Measurements from ENCODE around the gene RPTOR. TPM values are rescaled to one million over a fixed set of nuclear protein-coding genes. Genes with fewer than 3 reads are reported as not detected.

Gene RPTOR
- polyA plus RNA-seq, 1 of the 3 experiments (the other 2 are of a cell fraction): 14.9 TPM

DNA sequence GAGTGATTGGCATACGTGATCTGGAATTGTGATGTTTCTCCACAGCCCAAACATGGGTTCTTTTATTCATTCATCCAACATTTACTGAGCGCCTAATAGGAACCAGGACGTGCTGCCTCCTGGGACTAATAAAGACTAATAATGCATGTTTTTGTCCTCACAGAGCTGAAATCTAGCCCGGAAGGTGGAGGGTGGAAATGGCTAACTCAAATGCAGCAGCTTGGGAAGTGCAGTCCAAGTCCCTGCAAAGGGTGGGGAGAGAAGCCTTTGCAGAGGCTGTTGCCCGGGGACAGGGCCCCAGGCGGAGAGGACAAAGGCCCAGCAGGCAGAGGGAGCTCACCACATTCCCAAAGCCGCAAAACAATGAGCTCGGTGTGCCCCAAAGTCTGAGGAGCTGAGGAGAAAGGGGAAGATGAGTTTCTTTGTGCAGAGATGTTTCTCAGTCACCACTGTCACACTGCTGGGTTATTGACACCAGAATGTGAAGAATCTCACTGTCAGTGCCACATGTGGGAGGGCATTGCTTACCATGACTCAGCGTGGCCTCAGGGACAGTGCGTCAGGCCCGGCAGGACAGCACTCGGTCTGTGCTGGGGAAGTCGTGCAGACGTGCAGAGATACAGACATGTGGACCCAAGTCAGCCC is 328.8 kb downstream of the RPTOR start:
- POLR2A ChIA-PET: interaction anchor here (0.8 kb wide), 1 partner anchor 419 kb away, joined by 4 read pairs; no protein-coding TSS in a partner anchor
- no peak overlapping the region for H3K4me2 ChIP-seq
- no peak overlapping the region for H3K9ac ChIP-seq

DNA sequence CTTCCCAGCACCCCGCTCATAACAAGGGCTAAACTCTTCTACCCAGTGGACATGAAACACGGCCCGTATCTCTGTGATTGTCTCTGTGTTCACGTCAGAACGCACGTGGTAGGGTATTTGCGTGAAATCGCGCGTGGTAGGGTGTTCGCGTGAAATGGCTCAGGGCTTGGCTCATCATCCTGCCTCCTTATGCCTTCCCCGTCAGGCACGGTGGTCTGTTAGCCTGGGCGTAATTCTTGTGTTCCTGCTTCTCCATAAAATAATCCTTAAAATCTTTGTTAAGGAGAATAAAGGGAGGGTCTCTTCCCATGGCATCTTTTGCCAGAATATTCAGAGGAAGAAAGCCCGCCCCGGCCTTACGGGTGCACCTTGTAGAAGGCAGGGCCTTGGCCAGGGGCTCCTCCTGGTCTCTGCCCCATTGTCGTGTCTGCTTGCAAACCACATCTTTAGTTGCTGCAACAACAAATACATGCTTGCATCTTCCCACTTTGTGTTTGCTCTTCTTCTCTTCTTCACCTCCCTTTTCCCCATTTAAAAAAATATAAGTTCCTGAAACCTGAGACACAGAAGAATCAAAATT is 330.3 kb downstream of the RPTOR start:
- no peaks in the 10 kb centered on the region for H3F3A ChIP-seq (replicated peaks; ENCODE audit: insufficient read depth)
- CTCF ChIA-PET: interaction anchor here (1.7 kb wide), 1 partner anchor 9 kb away, joined by 6 read pairs; no protein-coding TSS in a partner anchor
- no peaks in the 10 kb centered on the region for H3K79me2 ChIP-seq (ENCODE audit: insufficient read depth)
- peaks cover 0 to 17% of the 10 kb centered on the region in 2 experiments for H3K36me3 ChIP-seq (replicated peaks in 1 of 2; ENCODE audit: control insufficient read depth in 1 of 2, insufficient read depth in 2 of 2, low read length in 1 of 2)
- no peak overlapping the region for H3K9ac ChIP-seq
- no peak overlapping the region for H3K27ac ChIP-seq (ENCODE audit: low read depth in 2 of 2, low read length in 1 of 2)
- no peaks in the 10 kb centered on the region for H3K9me3 ChIP-seq
- no peaks in the 10 kb centered on the region for H4K20me1 ChIP-seq (ENCODE audit: insufficient read depth)
- no peaks in the 10 kb centered on the region for H3K27me3 ChIP-seq (ENCODE audit: insufficient read depth)
- H2AFZ ChIP-seq (ENCODE audit: low read depth): no peak overlapping the region
- H3K4me1 ChIP-seq (ENCODE audit: control insufficient read depth in 1 of 2, insufficient read depth in 2 of 2, low read depth in 1 of 2, low read length in 1 of 2): peaks cover 0 to 14% of the 10 kb centered on the region in 2 experiments; a peak in 1 of 4 replicates
- no peak for DNase-seq
- H3K9me2 ChIP-seq: no peaks in the 10 kb centered on the region
- no peak overlapping the region for H3K4me3 ChIP-seq (ENCODE audit: low read depth in 2 of 2, low read length in 1 of 2)
- H3K4me2 ChIP-seq: no peak overlapping the region
- WGBS (ENCODE audit: low lambda C conversion rate): 96% methylated on average over 19 of the region's 19 CpGs
- POLR2A ChIA-PET: no interaction called here
- TF ChIP-seq ZBTB33 (IDR thresholded peaks at IDR 0.05; ENCODE audit: borderline replicate concordance, low read depth): no peak
- TF ChIP-seq SIN3A (IDR thresholded peaks at IDR 0.05; ENCODE audit: borderline replicate concordance, low read depth, low read length): no peak
- no peak for TF ChIP-seq YY1 (IDR thresholded peaks at IDR 0.05; ENCODE audit: low read depth)
- TF ChIP-seq RAD21 (IDR thresholded peaks at IDR 0.05; ENCODE audit: low read length): no peak
- TF ChIP-seq TCF12 (IDR thresholded peaks at IDR 0.05): no peak
- no peak for TF ChIP-seq TAF1 (IDR thresholded peaks at IDR 0.05; ENCODE audit: borderline replicate concordance, low read depth, low read length)
- no peak for TF ChIP-seq CHD2 (IDR thresholded peaks at IDR 0.05; ENCODE audit: low read length, partially characterized antibody)
- TF ChIP-seq FOXM1 (IDR thresholded peaks at IDR 0.05; ENCODE audit: low read depth): no peak
- no peak for TF ChIP-seq MEF2A (IDR thresholded peaks at IDR 0.05; ENCODE audit: borderline replicate concordance, low read depth)
- TF ChIP-seq RFX5 (IDR thresholded peaks at IDR 0.05; ENCODE audit: low read length): no peak
- TF ChIP-seq FOSL2 (IDR thresholded peaks at IDR 0.05; ENCODE audit: borderline replicate concordance, low read depth): no peak
- no peak for TF ChIP-seq IRF3 (IDR thresholded peaks at IDR 0.05; ENCODE audit: low read depth, low read length)
- TF ChIP-seq FOXJ3 (CRISPR knock-in tag; IDR thresholded peaks at IDR 0.05): no peak
- TF ChIP-seq EP300 (IDR thresholded peaks at IDR 0.05; ENCODE audit: borderline replicate concordance in 1 of 2, low read depth in 1 of 2, low read length in 1 of 2): no peak

More for the DNA sequence above, 328.8 kb downstream of the RPTOR start:
- TF ChIP-seq RCOR1 (IDR thresholded peaks at IDR 0.05; ENCODE audit: low read length) (no peak), MAX (IDR thresholded peaks at IDR 0.05; ENCODE audit: low read depth) (no peak), SMC3 (IDR thresholded peaks at IDR 0.05; ENCODE audit: low read depth, low read length) (no peak), GATA2 (CRISPR knock-in tag; IDR thresholded peaks at IDR 0.05) (no peak), IRF3 (IDR thresholded peaks at IDR 0.05; ENCODE audit: low read depth, low read length) (no peak), RXRA (IDR thresholded peaks at IDR 0.05; ENCODE audit: borderline replicate concordance, low read depth) (no peak), YY1 (IDR thresholded peaks at IDR 0.05; ENCODE audit: low read depth) (no peak)
- TF ChIP-seq, protein P1, sequence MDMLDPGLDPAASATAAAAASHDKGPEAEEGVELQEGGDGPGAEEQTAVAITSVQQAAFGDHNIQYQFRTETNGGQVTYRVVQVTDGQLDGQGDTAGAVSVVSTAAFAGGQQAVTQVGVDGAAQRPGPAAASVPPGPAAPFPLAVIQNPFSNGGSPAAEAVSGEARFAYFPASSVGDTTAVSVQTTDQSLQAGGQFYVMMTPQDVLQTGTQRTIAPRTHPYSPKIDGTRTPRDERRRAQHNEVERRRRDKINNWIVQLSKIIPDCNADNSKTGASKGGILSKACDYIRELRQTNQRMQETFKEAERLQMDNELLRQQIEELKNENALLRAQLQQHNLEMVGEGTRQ (IDR thresholded peaks at IDR 0.05; ENCODE audit: borderline replicate concordance, low read depth, low read length): no peak
- H3K9me2 ChIP-seq: no peaks in the 10 kb centered on the region
- peaks cover 0 to 14% of the 10 kb centered on the region in 2 experiments; a peak in 1 of 4 replicates for H3K4me1 ChIP-seq (ENCODE audit: control insufficient read depth in 1 of 2, insufficient read depth in 2 of 2, low read depth in 1 of 2, low read length in 1 of 2)
- no peaks in the 10 kb centered on the region for H3K27me3 ChIP-seq (ENCODE audit: insufficient read depth)
- no peaks in the 10 kb centered on the region for H3K79me2 ChIP-seq (ENCODE audit: insufficient read depth)
- no peak for DNase-seq
- H3F3A ChIP-seq (replicated peaks; ENCODE audit: insufficient read depth): no peaks in the 10 kb centered on the region
- H3K27ac ChIP-seq (ENCODE audit: low read depth in 2 of 2, low read length in 1 of 2): peak overlapping the region in 1 of 2 experiments; percentile 1; a peak in 1 of 4 replicates
- no peaks in the 10 kb centered on the region for H4K20me1 ChIP-seq (ENCODE audit: insufficient read depth)
- CTCF ChIA-PET: interaction anchor here (0.6 to 2.8 kb wide), 6 partner anchors 9 to 123 kb away, joined by 3 to 20 read pairs (median 4); no protein-coding TSS in a partner anchor
- 85% methylated on average over 14 of the region's 14 CpGs for WGBS (ENCODE audit: low lambda C conversion rate)
- H3K36me3 ChIP-seq (replicated peaks in 1 of 2; ENCODE audit: control insufficient read depth in 1 of 2, insufficient read depth in 2 of 2, low read length in 1 of 2): peaks cover 0 to 14% of the 10 kb centered on the region in 2 experiments
- H3K4me3 ChIP-seq (ENCODE audit: low read depth in 2 of 2, low read length in 1 of 2): no peak overlapping the region
- H2AFZ ChIP-seq (ENCODE audit: low read depth): no peak overlapping the region
- no peaks in the 10 kb centered on the region for H3K9me3 ChIP-seq
